HEK293 (cell line): ENCODE results near the gene RPL15.

Source experiments
- CTCF ChIA-PET: fragments of 350-600 bp; formaldehyde crosslinking; extraction: SDS; loops from one replicate; lab custom pipeline; 2021; ENCODE audit warnings: antibody characterized with exemption; lab: Yijun Ruan, JAX
- POLR2A ChIA-PET: fragments of 300-600 bp; formaldehyde crosslinking; extraction: SDS; loops from one replicate; lab custom pipeline; 2020; ENCODE audit warnings: antibody characterized with exemption, inconsistent platforms; lab: Yijun Ruan, JAX
- H3K27ac ChIP-seq: fragments of 200-500 bp; sonication (Bioruptor generic); 2 replicates; pipeline ENCODE4 v1.5.1; 2014; ENCODE audit warnings: low read depth, low read length, control low read depth, inconsistent platforms; ENCODE audit errors: extremely low read depth
- H3K36me3 ChIP-seq, 2 experiments: fragments of 200-500 bp in 1 of 2; sonication (Bioruptor generic) in 1 of 2; 1 replicate in 1 of 2; 2 replicates in 1 of 2; pipeline ENCODE4 v1.5.1; 2014 to 2017; ENCODE audit warnings: inconsistent platforms in 2 of 2, low read length in 2 of 2; ENCODE audit not compliant: control insufficient read depth in 2 of 2, insufficient read depth in 1 of 2
- H3K4me1 ChIP-seq: fragments of 200-500 bp; sonication (Bioruptor generic); 2 replicates; pipeline ENCODE4 v1.5.1; 2014; ENCODE audit warnings: mild to moderate bottlenecking, low read length, inconsistent platforms; ENCODE audit not compliant: control insufficient read depth, insufficient read depth
- H3K4me3 ChIP-seq: 2 replicates; pipeline ENCODE4 v1.5.1; 2011; ENCODE audit warnings: low read depth, mild to moderate bottlenecking, control low read depth, low read length, moderate library complexity
- H3K9me3 ChIP-seq: fragments of 200-500 bp; sonication (Bioruptor generic); 2 replicates; pipeline ENCODE4 v1.5.1; 2014; ENCODE audit warnings: low read depth, low read length, inconsistent platforms; ENCODE audit not compliant: control insufficient read depth, insufficient read depth
- HOXA7 ChIP-seq: sonication (generic); formaldehyde crosslinking; IDR thresholded peaks from 2 replicates; pipeline ENCODE4 v1.8.1; 2022; ENCODE audit warnings: missing genetic modification reagents, borderline replicate concordance
- IKZF3 ChIP-seq: fragments of 450-650 bp; IDR thresholded peaks from 2 replicates; pipeline ENCODE4 v1.5.0; 2018; ENCODE audit warnings: missing biosample characterization, mild to moderate bottlenecking, missing genetic modification characterization, moderate library complexity
- KLF16 ChIP-seq: fragments of 450-650 bp; formaldehyde crosslinking; IDR thresholded peaks from 2 replicates; pipeline ENCODE4 v1.5.1; 2017; ENCODE audit warnings: missing biosample characterization, missing genetic modification characterization
- SP3 ChIP-seq: fragments of 450-650 bp; formaldehyde crosslinking; IDR thresholded peaks from 2 replicates; pipeline ENCODE4 v1.5.1; 2016; ENCODE audit warnings: missing biosample characterization, missing genetic modification characterization
- WT1 ChIP-seq: fragments of 450-650 bp; formaldehyde crosslinking; IDR thresholded peaks from 2 replicates; pipeline ENCODE4 v1.5.1; 2016; ENCODE audit warnings: missing biosample characterization, missing genetic modification characterization
- ZEB2 ChIP-seq: fragments of 450-650 bp; formaldehyde crosslinking; IDR thresholded peaks from 2 replicates; pipeline ENCODE4 v1.5.1; 2016; ENCODE audit warnings: missing biosample characterization, missing genetic modification characterization
- ZFP37 ChIP-seq: fragments of 450-650 bp; formaldehyde crosslinking; IDR thresholded peaks from 2 replicates; pipeline ENCODE4 v1.5.1; 2016; ENCODE audit warnings: missing biosample characterization, missing genetic modification characterization
- ZNF155 ChIP-seq: fragments of 450-650 bp; formaldehyde crosslinking; IDR thresholded peaks from 2 replicates; pipeline ENCODE4 v1.5.1; 2016; ENCODE audit warnings: missing biosample characterization, missing genetic modification characterization
- ZNF16 ChIP-seq: fragments of 450-650 bp; formaldehyde crosslinking; IDR thresholded peaks from 2 replicates; pipeline ENCODE4 v1.5.1; 2016; ENCODE audit warnings: low read depth, missing biosample characterization, missing genetic modification characterization
- ZNF214 ChIP-seq: fragments of 450-650 bp; formaldehyde crosslinking; IDR thresholded peaks from 2 replicates; pipeline ENCODE4 v1.5.1; 2017; ENCODE audit warnings: missing biosample characterization, mild to moderate bottlenecking, missing genetic modification characterization, borderline replicate concordance
- ZNF239 ChIP-seq: fragments of 450-650 bp; formaldehyde crosslinking; IDR thresholded peaks from 2 replicates; pipeline ENCODE4 v1.5.1; 2016; ENCODE audit warnings: missing biosample characterization, missing genetic modification characterization
- ZNF341 ChIP-seq: fragments of 450-650 bp; formaldehyde crosslinking; IDR thresholded peaks from 2 replicates; pipeline ENCODE4; 2016; ENCODE audit warnings: low read depth, missing biosample characterization, missing genetic modification characterization
- ZNF362 ChIP-seq: fragments of 450-650 bp; formaldehyde crosslinking; IDR thresholded peaks from 2 replicates; pipeline ENCODE4 v1.5.1; 2016; ENCODE audit warnings: missing biosample characterization, missing genetic modification characterization
- ZNF394 ChIP-seq: fragments of 450-650 bp; formaldehyde crosslinking; IDR thresholded peaks from 2 replicates; pipeline ENCODE4 v1.5.1; 2016; ENCODE audit warnings: missing biosample characterization, missing genetic modification characterization, mild to moderate bottlenecking, moderate library complexity, borderline replicate concordance
- ZNF416 ChIP-seq: fragments of 450-650 bp; formaldehyde crosslinking; IDR thresholded peaks from 2 replicates; pipeline ENCODE4 v1.5.1; 2016; ENCODE audit warnings: missing biosample characterization, missing genetic modification characterization
- ZNF521 ChIP-seq: fragments of 450-650 bp; formaldehyde crosslinking; IDR thresholded peaks from 2 replicates; pipeline ENCODE4 v1.5.1; 2017; ENCODE audit warnings: missing biosample characterization, mild to moderate bottlenecking, missing genetic modification characterization
- ZNF530 ChIP-seq: fragments of 450-650 bp; formaldehyde crosslinking; IDR thresholded peaks from 2 replicates; pipeline ENCODE4 v1.5.1; 2016; ENCODE audit warnings: low read depth, missing biosample characterization, missing genetic modification characterization
- ZNF544 ChIP-seq: fragments of 450-650 bp; formaldehyde crosslinking; IDR thresholded peaks from 2 replicates; pipeline ENCODE4 v1.5.0; 2017; ENCODE audit warnings: missing biosample characterization, missing genetic modification characterization
- ZNF561 ChIP-seq: fragments of 450-650 bp; IDR thresholded peaks from 2 replicates; pipeline ENCODE4 v1.5.1; 2018; ENCODE audit warnings: missing biosample characterization, missing genetic modification characterization, borderline replicate concordance
- ZNF610 ChIP-seq: fragments of 450-650 bp; formaldehyde crosslinking; IDR thresholded peaks from 2 replicates; pipeline ENCODE4 v1.5.1; 2016; ENCODE audit warnings: missing biosample characterization, missing genetic modification characterization, borderline replicate concordance
- ZNF639 ChIP-seq: fragments of 450-650 bp; formaldehyde crosslinking; IDR thresholded peaks from 2 replicates; pipeline ENCODE4 v1.5.1; 2016; ENCODE audit warnings: missing biosample characterization, missing genetic modification characterization
- ZNF664 ChIP-seq: fragments of 450-650 bp; formaldehyde crosslinking; IDR thresholded peaks from 2 replicates; pipeline ENCODE4 v1.5.1; 2016; ENCODE audit warnings: missing biosample characterization, missing genetic modification characterization
- ZNF830 ChIP-seq: fragments of 450-650 bp; IDR thresholded peaks from 2 replicates; pipeline ENCODE4 v1.5.0; 2018; ENCODE audit warnings: missing biosample characterization, missing genetic modification characterization, low read depth, mild to moderate bottlenecking, moderate library complexity

RPL15 gene

GRCh38 chr3:23904545-23904944 lies 12.4 kb upstream of the RPL15 start:
- Histone ChIP-seq H3K4me1 (no peaks in the 10 kb centered on the region), H3K27ac (no peak overlapping the region)
- CTCF ChIA-PET, result interaction anchor here (1.0 kb wide), 1 partner anchor 16 kb away, joined by 4 read pairs; no protein-coding TSS in a partner anchor
- TF ChIP-seq IKZF3 (no peak), ZNF16 (tag by site-specific recombination) (no peak), ZNF362 (tag by site-specific recombination) (no peak), ZFP37 (tag by site-specific recombination) (no peak), ZNF521 (tag by site-specific recombination) (no peak), ZNF544 (tag by site-specific recombination) (no peak), ZNF830 (tag by site-specific recombination) (no peak), ZNF639 (tag by site-specific recombination) (no peak), ZNF214 (no peak), ZNF610 (no peak), SP3 (tag by site-specific recombination) (no peak), ZNF341 (tag by site-specific recombination) (no peak), ZNF416 (tag by site-specific recombination) (no peak), WT1 (tag by site-specific recombination) (no peak), HOXA7 (CRISPR knock-in tag) (no peak)
- TF ChIP-seq, all 188 proteins: peak for 0
- H3K36me3 ChIP-seq, result peaks cover 14 to 35% of the 10 kb centered on the region in 2 experiments; a peak in 2 of 3 replicates
- H3K9me3 ChIP-seq, result no peaks in the 10 kb centered on the region
- no peak overlapping the region for H3K4me3 ChIP-seq
- POLR2A ChIA-PET, result interaction anchor here (1.0 kb wide), 1 partner anchor 12 kb away, joined by 4 read pairs; the partner anchor contains the start of genes NKIRAS1 and RPL15

GRCh38 chr3:23909341-23909740 lies 7.6 kb upstream of the RPL15 start:
- TF ChIP-seq ZEB2 (tag by site-specific recombination) (no peak), ZNF155 (tag by site-specific recombination) (no peak), ZNF561 (tag by site-specific recombination) (no peak), ZNF530 (tag by site-specific recombination) (no peak), ZNF664 (tag by site-specific recombination) (peak; percentile 63), ZNF239 (tag by site-specific recombination) (no peak), ZNF394 (tag by site-specific recombination) (no peak), KLF16 (tag by site-specific recombination) (no peak)
- Histone ChIP-seq H3K36me3 (peaks cover 21 to 39% of the 10 kb centered on the region in 2 experiments; a peak in 2 of 3 replicates), H3K27ac (no peak overlapping the region), H3K9me3 (no peaks in the 10 kb centered on the region), H3K4me1 (peaks cover 5% of the 10 kb centered on the region), H3K4me3 (no peak overlapping the region)
- ChIA-PET POLR2A (no interaction called here), CTCF (no interaction called here)
